LNCAP (cell line): ENCODE results near the gene CYP4V2.

ENCODE experiments used
- CTCF ChIP-seq: fragments of 450-650 bp; IDR thresholded peaks from 2 replicates; pipeline ENCODE4 v1.5.1; 2017; ENCODE audit warnings: mild to moderate bottlenecking

Gene CYP4V2

GRCh38 chr4:186151499-186151898, 39.9 kb upstream of the CYP4V2 start:
- no peak for TF ChIP-seq CTCF

DNA sequence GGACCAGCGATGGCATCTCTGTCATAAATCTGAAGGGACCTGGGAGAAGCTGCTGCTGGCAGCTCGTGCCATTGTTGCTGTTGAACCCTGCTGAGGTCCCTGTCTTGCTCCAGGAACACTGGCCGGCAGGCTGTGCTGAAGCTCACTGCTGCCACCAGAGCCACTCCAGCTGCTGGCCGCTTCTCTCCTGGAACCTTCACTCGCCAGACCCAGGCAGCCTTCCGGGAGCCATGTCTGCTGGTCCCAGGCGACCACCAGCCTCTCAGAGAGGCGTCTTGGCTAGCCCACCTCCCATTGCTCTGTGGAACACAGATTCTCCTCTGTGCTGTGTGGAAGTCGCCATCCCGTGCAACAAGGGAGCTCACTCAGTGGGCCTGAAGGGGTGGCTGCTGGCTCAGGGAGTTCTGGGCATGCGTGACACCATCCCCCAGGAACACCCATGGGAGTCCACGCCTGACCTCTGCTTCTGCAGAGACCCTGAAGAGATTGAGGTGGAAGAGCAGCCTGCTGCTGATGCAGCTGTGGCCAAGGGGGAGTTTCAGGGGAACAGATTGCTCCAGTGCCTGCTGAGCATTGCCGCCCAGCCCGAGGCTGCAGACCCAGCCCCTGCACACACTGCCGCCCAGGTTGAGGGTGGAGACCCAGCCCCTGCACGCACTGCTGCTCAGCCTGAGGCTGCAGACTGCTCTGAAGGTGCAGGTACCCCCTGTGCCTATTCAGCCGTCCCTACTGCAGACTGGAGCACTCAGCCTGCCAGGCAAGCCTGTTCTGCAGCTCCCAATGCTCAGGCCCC, 33.1 kb upstream of the CYP4V2 start:
- no peak for TF ChIP-seq CTCF

DNA sequence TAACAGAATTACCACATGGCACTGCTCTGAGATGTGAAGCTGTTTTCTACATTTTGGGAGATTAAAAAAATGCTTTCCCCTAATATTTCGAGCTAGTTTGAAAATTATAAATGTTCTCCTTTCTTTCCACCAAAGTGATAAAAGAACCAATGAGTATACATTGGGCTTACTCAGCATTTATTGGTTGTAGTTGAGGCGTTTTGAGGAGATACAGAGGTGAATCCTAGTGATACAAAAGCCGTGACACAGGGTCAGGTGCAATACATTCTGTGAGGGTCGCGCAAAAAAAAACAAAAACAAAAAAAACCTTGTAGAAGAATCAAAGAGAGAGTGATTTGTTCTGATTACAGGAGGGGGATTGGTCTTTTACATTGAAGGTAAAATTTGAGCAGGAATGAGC, 32.4 kb upstream of the CYP4V2 start:
- TF ChIP-seq CTCF: no peak

GRCh38 chr4:186159613-186160012, 31.8 kb upstream of the CYP4V2 start:
- no peak for TF ChIP-seq CTCF

GRCh38 chr4:186161138-186161537, 30.2 kb upstream of the CYP4V2 start:
- TF ChIP-seq CTCF: no peak

DNA sequence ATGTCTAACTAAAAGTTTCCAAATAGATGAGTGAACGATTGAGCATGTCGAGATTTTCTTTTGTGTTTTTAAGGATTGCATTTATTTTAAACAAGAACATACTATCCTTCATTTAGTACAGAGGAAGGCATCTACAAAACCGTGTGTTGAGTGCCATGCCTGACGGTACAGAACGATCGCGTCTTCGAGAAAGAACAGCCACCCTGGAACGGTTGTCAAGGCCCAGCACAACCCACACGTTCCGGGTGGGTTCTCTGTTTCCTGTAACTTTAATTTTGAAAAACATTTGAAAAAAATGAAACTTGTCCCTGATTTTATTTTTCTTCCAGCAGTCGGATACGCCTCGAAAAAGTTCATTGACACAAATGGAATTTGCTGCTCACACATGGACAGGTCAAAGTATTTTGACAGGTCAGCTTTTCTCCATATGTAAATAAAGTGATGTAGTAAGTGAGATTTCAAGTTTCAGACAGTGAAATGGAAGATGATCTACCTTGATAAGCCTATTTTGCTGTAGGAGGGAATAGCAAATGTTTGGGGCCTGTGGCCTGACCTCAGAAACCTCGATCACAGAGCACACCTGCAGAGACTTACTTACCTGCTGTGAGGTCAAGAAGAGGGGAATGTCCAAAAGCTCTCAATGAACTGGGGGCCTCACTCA, 24.4 kb upstream of the CYP4V2 start:
- no peak for TF ChIP-seq CTCF

- no peak for TF ChIP-seq CTCF
Observed at GRCh38 chr4:186167605-186168004, 23.8 kb upstream of the CYP4V2 start.
